GM21515 (cell line): Measurements from ENCODE around the gene EPB41L5.
"Not testable (repeated sequence)": the region's sequence is repeated elsewhere in the genome, so short reads cannot be mapped to it uniquely, and the experiment has no call there.

Source experiments
- ATAC-seq: cut with Tn5 transposase; IDR thresholded peaks from one replicate; pipeline ENCODE4 v1.9.1; 2021; ENCODE audit not compliant: unreplicated experiment

EPB41L5 gene

GRCh38 chr2:120140866-120141265, 128.0 kb downstream of the EPB41L5 start:
- ATAC-seq: no peak

GRCh38 chr2:120141300-120142069, 128.6 kb downstream of the EPB41L5 start:
- ATAC-seq: no peak

GRCh38 chr2:120142528-120143219, 129.8 kb downstream of the EPB41L5 start:
- ATAC-seq: no peak

GRCh38 chr2:120148229-120148628, 135.4 kb downstream of the EPB41L5 start:
- no peak for ATAC-seq

GRCh38 chr2:120148669-120149068, 135.8 kb downstream of the EPB41L5 start:
- no peak for ATAC-seq

- ATAC-seq: no peak
Measured at GRCh38 chr2:120149406-120149805, 136.5 kb downstream of the EPB41L5 start.

- ATAC-seq: no peak
Measured at GRCh38 chr2:120150040-120150482, 137.2 kb downstream of the EPB41L5 start.

- ATAC-seq: no peak
Measured at GRCh38 chr2:120155308-120155707, 142.4 kb downstream of the EPB41L5 start.

GRCh38 chr2:120158658-120159057, 145.8 kb downstream of the EPB41L5 start:
- not testable (repeated sequence) for ATAC-seq

GRCh38 chr2:120161190-120161589, 148.3 kb downstream of the EPB41L5 start:
- no peak for ATAC-seq

- ATAC-seq: no peak
Measured at GRCh38 chr2:120162716-120163115, 149.8 kb downstream of the EPB41L5 start.

GRCh38 chr2:120167272-120167671, 154.4 kb downstream of the EPB41L5 start:
- ATAC-seq: no peak

- no peak for ATAC-seq
Measured at GRCh38 chr2:120169020-120169419, 156.1 kb downstream of the EPB41L5 start.

GRCh38 chr2:120174963-120175581, 162.2 kb downstream of the EPB41L5 start:
- no peak for ATAC-seq

- no peak for ATAC-seq
Measured at GRCh38 chr2:120176526-120176925, 163.6 kb downstream of the EPB41L5 start.

GRCh38 chr2:120177001-120177621, 164.2 kb downstream of the EPB41L5 start:
- peak; percentile 96 for ATAC-seq

- no peak for ATAC-seq
Measured at GRCh38 chr2:120177973-120178372, 165.1 kb downstream of the EPB41L5 start.

GRCh38 chr2:120179396-120179795, 166.5 kb downstream of the EPB41L5 start:
- ATAC-seq: no peak

- no peak for ATAC-seq
Measured at GRCh38 chr2:120180066-120180465, 167.2 kb downstream of the EPB41L5 start.

GRCh38 chr2:120182019-120182560, 169.2 kb downstream of the EPB41L5 start:
- no peak for ATAC-seq

GRCh38 chr2:120189189-120189588, 176.3 kb downstream of the EPB41L5 start:
- no peak for ATAC-seq
